DND-41 (cell line): ENCODE measurements around the gene TMEM54.

Source experiments
- EZH2 ChIP-seq: IDR thresholded peaks from 3 replicates; pipeline ENCODE4 v1.6.1; 2012; ENCODE audit warnings: borderline replicate concordance, low read depth, mild to moderate bottlenecking, moderate library complexity, low read length, inconsistent platforms; ENCODE audit not compliant: severe bottlenecking
- TF ChIP-seq, protein P1 (sequence below): IDR thresholded peaks from 2 replicates; pipeline ENCODE4 v1.5.1; 2012; ENCODE audit warnings: borderline replicate concordance, low read length, moderate library complexity, mild to moderate bottlenecking; ENCODE audit not compliant: poor library complexity, severe bottlenecking; ENCODE audit errors: extremely low read depth

DNA sequence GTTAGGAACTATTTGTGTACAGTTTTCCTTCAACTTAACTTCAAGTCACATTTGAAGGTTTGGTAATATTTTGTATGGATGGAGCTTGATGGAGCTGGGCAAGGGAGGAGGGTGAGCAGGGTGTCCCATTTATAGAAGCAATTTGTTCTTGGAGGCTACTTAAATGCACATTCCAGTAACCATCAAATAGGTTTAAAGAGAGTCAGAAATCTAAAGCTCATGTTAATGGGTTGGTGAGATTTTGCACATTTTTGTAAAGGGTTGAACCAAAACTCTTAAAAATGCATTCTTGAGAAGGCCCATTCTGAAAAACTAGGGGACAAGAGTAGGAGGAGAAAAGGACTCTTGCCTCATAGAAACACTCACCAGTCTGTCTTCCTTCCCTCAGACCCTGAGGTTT lies 40.6 kb downstream of the TMEM54 start:
- TF ChIP-seq EZH2, result no peak
- TF ChIP-seq, protein P1, sequence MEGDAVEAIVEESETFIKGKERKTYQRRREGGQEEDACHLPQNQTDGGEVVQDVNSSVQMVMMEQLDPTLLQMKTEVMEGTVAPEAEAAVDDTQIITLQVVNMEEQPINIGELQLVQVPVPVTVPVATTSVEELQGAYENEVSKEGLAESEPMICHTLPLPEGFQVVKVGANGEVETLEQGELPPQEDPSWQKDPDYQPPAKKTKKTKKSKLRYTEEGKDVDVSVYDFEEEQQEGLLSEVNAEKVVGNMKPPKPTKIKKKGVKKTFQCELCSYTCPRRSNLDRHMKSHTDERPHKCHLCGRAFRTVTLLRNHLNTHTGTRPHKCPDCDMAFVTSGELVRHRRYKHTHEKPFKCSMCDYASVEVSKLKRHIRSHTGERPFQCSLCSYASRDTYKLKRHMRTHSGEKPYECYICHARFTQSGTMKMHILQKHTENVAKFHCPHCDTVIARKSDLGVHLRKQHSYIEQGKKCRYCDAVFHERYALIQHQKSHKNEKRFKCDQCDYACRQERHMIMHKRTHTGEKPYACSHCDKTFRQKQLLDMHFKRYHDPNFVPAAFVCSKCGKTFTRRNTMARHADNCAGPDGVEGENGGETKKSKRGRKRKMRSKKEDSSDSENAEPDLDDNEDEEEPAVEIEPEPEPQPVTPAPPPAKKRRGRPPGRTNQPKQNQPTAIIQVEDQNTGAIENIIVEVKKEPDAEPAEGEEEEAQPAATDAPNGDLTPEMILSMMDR, result no peak
